Measurements from ENCODE around the gene TMEM233. TPM values are rescaled to one million over a fixed set of nuclear protein-coding genes. Genes with fewer than 3 reads are reported as not detected.

The TMEM233 gene
- total and polyA plus RNA-seq, 10 of the 15 experiments (the other 5 are each of a cell fraction or from before 2014, with no cell fraction given): not detected

DNA sequence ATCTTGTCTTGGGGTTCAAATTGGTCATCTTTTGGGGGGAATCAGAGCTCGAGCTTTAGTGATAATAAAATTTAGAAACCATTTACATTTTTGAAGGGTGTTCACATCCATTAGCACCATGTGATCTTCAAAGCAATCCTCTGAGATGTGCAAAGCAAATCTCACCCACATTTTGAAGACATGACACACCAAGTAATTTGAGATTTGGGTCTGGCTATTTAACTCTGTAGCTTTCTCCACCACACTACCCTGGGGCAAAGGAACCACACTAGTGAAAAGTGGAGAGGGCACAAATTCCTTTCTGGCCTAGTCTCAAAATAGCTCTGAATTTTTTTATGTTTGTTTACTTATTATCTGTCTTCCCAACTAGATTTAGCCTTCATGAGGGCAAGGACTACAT, 46.6 kb upstream of the TMEM233 start:
- H3K4me1 ChIP-seq (ENCODE audit: control insufficient read depth, insufficient read depth, low read length): no peaks in the 10 kb centered on the region
- TF ChIP-seq NR2F1 (conservative IDR thresholded peaks at IDR 0.05) (no peak), JUNB (IDR thresholded peaks at IDR 0.05) (no peak)
- TF ChIP-seq, protein P1, sequence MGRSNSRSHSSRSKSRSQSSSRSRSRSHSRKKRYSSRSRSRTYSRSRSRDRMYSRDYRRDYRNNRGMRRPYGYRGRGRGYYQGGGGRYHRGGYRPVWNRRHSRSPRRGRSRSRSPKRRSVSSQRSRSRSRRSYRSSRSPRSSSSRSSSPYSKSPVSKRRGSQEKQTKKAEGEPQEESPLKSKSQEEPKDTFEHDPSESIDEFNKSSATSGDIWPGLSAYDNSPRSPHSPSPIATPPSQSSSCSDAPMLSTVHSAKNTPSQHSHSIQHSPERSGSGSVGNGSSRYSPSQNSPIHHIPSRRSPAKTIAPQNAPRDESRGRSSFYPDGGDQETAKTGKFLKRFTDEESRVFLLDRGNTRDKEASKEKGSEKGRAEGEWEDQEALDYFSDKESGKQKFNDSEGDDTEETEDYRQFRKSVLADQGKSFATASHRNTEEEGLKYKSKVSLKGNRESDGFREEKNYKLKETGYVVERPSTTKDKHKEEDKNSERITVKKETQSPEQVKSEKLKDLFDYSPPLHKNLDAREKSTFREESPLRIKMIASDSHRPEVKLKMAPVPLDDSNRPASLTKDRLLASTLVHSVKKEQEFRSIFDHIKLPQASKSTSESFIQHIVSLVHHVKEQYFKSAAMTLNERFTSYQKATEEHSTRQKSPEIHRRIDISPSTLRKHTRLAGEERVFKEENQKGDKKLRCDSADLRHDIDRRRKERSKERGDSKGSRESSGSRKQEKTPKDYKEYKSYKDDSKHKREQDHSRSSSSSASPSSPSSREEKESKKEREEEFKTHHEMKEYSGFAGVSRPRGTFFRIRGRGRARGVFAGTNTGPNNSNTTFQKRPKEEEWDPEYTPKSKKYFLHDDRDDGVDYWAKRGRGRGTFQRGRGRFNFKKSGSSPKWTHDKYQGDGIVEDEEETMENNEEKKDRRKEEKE (IDR thresholded peaks at IDR 0.05): no peak
- TF ChIP-seq, protein P2, sequence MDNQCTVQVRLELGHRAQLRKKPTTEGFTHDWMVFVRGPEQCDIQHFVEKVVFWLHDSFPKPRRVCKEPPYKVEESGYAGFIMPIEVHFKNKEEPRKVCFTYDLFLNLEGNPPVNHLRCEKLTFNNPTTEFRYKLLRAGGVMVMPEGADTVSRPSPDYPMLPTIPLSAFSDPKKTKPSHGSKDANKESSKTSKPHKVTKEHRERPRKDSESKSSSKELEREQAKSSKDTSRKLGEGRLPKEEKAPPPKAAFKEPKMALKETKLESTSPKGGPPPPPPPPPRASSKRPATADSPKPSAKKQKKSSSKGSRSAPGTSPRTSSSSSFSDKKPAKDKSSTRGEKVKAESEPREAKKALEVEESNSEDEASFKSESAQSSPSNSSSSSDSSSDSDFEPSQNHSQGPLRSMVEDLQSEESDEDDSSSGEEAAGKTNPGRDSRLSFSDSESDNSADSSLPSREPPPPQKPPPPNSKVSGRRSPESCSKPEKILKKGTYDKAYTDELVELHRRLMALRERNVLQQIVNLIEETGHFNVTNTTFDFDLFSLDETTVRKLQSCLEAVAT (IDR thresholded peaks at IDR 0.05): no peak
- TF ChIP-seq, protein P3, sequence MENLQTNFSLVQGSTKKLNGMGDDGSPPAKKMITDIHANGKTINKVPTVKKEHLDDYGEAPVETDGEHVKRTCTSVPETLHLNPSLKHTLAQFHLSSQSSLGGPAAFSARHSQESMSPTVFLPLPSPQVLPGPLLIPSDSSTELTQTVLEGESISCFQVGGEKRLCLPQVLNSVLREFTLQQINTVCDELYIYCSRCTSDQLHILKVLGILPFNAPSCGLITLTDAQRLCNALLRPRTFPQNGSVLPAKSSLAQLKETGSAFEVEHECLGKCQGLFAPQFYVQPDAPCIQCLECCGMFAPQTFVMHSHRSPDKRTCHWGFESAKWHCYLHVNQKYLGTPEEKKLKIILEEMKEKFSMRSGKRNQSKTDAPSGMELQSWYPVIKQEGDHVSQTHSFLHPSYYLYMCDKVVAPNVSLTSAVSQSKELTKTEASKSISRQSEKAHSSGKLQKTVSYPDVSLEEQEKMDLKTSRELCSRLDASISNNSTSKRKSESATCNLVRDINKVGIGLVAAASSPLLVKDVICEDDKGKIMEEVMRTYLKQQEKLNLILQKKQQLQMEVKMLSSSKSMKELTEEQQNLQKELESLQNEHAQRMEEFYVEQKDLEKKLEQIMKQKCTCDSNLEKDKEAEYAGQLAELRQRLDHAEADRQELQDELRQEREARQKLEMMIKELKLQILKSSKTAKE (IDR thresholded peaks at IDR 0.05; ENCODE audit: low read depth, poor library complexity, severe bottlenecking): no peak
- in situ Hi-C loops (cut with MboI): loop anchor here (25.0 kb wide), 1 partner anchor 1435 kb away; the partner anchor contains the start of gene VSIG10

More for the DNA sequence above, 46.6 kb upstream of the TMEM233 start:
- Histone ChIP-seq H3K4me3 (no peak overlapping the region), H3K36me3 (ENCODE audit: control insufficient read depth in 2 of 2, insufficient read depth in 2 of 2, low read length in 1 of 2) (no peaks in the 10 kb centered on the region), H3K9ac (ENCODE audit: control insufficient read depth, insufficient read depth, low read length) (no peak overlapping the region), H3K27me3 (replicated peaks in 1 of 2; ENCODE audit: control insufficient read depth in 2 of 2, insufficient read depth in 2 of 2, low read length in 1 of 2) (no peaks in the 10 kb centered on the region; a peak in 1 of 4 replicates), H4K20me1 (ENCODE audit: control insufficient read depth, insufficient read depth) (no peaks in the 10 kb centered on the region), H3K4me2 (ENCODE audit: control insufficient read depth, insufficient read depth) (no peak overlapping the region), H3K9me3 (replicated peaks; ENCODE audit: control insufficient read depth, insufficient read depth, low read length) (no peaks in the 10 kb centered on the region), H2AFZ (ENCODE audit: control insufficient read depth, low read depth, low read length) (no peak overlapping the region), H3K27ac (ENCODE audit: control insufficient read depth, insufficient read depth) (no peak overlapping the region), H3K79me2 (ENCODE audit: control insufficient read depth, insufficient read depth, low read length) (no peaks in the 10 kb centered on the region)
- intact Hi-C loops (cut with micrococcal nuclease; ENCODE audit: unreplicated experiment): loop anchor here (5.0 to 10.0 kb wide), 3 partner anchors 432 to 1142 kb away; partner anchors contain the start of gene SRRM4
- SMC1A ChIA-PET (ENCODE audit: uncharacterized antibody, unreplicated experiment): interaction anchor here (1.4 kb wide), 1 partner anchor 103 kb away, joined by 16 read pairs; no protein-coding TSS in a partner anchor
- no TSS peak for BruUV-seq (replicated peaks)
- POLR2A ChIA-PET: no interaction called here
- DNase-seq (ENCODE audit: low read depth, low spot score) (no peak), ATAC-seq (no peak), FAIRE-seq (no peak)
- WGBS (ENCODE audit: insufficient coverage, insufficient replicate concordance, low lambda C conversion rate, missing lambda C conversion rate): 0% methylated on average over 1 of the region's 1 CpG
- CTCF ChIA-PET: interaction anchor here (1.0 to 3.4 kb wide), 8 partner anchors 9 to 234 kb away, joined by 3 to 24 read pairs (median 4); no protein-coding TSS in a partner anchor
- RAD21 ChIA-PET (ENCODE audit: unreplicated experiment): no interaction called here

Measured in GM12878 (cell line).